Central memory CD8-positive, alpha-beta T cell (primary cell): ENCODE measurements around the gene TRIM61.
"Not testable (repeated sequence)": the region's sequence is repeated elsewhere in the genome, so short reads cannot be mapped to it uniquely, and the experiment has no call there.

Source experiments
- ATAC-seq: fragments of 150-1000 bp; cut with Tn5 transposase; replicated peaks from 2 replicates; pipeline ENCODE4 v1.10.0; 2022; ENCODE audit warnings: mild to moderate bottlenecking, moderate FRiP score, moderate number of reproducible peaks; ENCODE audit not compliant: poor library complexity, severe bottlenecking; ENCODE audit errors: extremely low read depth
- DNase-seq, 2 donors: peaks; one replicate each; pipeline ENCODE4 v3.0.0; 2021; ENCODE audit warnings: low spot score in 2 of 2
- H3K27ac Mint-ChIP-seq: one replicate; pipeline ENCODE4 v1.8.0; 2022; ENCODE audit warnings: low read depth, mild to moderate bottlenecking, moderate library complexity, mixed read lengths
- H3K27me3 Mint-ChIP-seq: one replicate; pipeline ENCODE4 v1.8.0; 2022; ENCODE audit warnings: mixed read lengths
- H3K36me3 Mint-ChIP-seq: one replicate; pipeline ENCODE4 v1.8.0; 2022; ENCODE audit warnings: mild to moderate bottlenecking, moderate library complexity, mixed read lengths; ENCODE audit not compliant: insufficient read depth
- H3K4me1 Mint-ChIP-seq: one replicate; pipeline ENCODE4 v1.8.0; 2022; ENCODE audit warnings: mixed read lengths
- H3K4me3 Mint-ChIP-seq: one replicate; pipeline ENCODE4 v1.8.0; 2022; ENCODE audit warnings: mild to moderate bottlenecking, moderate library complexity, mixed read lengths
- H3K9me3 Mint-ChIP-seq: one replicate; pipeline ENCODE4 v1.8.0; 2022; ENCODE audit warnings: mixed read lengths

The TRIM61 gene

GRCh38 chr4:164952551-164952950 is 24.9 kb downstream of the TRIM61 start:
- Mint-ChIP-seq H3K36me3 (peaks cover 4% of the 10 kb centered on the region), H3K4me3 (no peak overlapping the region), H3K27me3 (peaks cover 57% of the 10 kb centered on the region), H3K27ac (no peak overlapping the region), H3K9me3 (no peaks in the 10 kb centered on the region), H3K4me1 (peaks cover 11% of the 10 kb centered on the region)
- ATAC-seq, result no peak
- no peak for DNase-seq

DNA sequence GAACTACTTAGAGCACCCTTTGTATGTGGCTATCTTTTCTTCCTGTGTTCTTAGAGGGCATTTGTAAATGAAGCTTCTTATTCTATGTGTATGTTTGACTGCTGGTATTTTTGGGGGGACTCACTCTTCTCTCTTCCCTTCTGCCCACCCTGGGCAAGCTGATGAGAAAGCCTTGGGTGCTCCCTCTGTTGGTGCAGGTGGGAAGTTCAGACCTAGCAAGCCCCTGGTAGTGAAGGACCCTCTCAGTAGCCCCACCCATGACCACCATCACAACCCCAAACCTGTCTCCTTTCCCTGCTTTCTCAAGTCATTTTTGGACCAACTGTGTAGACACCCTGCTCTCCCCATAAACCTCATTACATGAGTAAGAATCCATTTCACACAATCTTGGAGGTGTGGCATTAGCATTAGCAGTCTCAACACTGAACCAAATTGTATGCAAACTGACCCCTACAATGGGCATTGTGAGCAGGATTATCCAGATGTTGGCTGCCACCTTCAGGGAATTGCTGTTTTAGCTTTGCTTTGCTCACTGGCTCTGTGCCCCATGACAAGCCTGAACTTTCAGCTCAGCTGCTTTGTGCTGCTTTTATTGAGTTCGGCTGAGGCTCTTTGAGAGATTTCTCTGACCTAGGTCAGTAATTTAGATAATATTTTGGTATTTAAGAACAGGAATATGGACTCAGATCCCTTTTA is 27.9 kb downstream of the TRIM61 start:
- H3K4me1 Mint-ChIP-seq, result no peaks in the 10 kb centered on the region

GRCh38 chr4:164948975-164949374 is 28.5 kb downstream of the TRIM61 start:
- Mint-ChIP-seq H3K36me3 (no peaks in the 10 kb centered on the region), H3K4me1 (no peaks in the 10 kb centered on the region), H3K27ac (no peak overlapping the region), H3K9me3 (no peaks in the 10 kb centered on the region), H3K4me3 (no peak overlapping the region), H3K27me3 (peaks cover 83% of the 10 kb centered on the region)
- DNase-seq, result no peak
- no peak for ATAC-seq

More for the DNA sequence above, 27.9 kb downstream of the TRIM61 start:
- no peak for ATAC-seq
- no peak overlapping the region for H3K4me3 Mint-ChIP-seq
- no peak for DNase-seq
- H3K27me3 Mint-ChIP-seq, result peaks cover 83% of the 10 kb centered on the region
- no peak overlapping the region for H3K27ac Mint-ChIP-seq
- no peaks in the 10 kb centered on the region for H3K36me3 Mint-ChIP-seq
- no peaks in the 10 kb centered on the region for H3K9me3 Mint-ChIP-seq

GRCh38 chr4:164948006-164948405 is 29.5 kb downstream of the TRIM61 start:
- H3K4me1 Mint-ChIP-seq, H3K27ac Mint-ChIP-seq, H3K4me3 Mint-ChIP-seq, H3K9me3 Mint-ChIP-seq, ATAC-seq, H3K36me3 Mint-ChIP-seq, DNase-seq: not testable (repeated sequence)
- peaks cover 81% of the 10 kb centered on the region for H3K27me3 Mint-ChIP-seq

DNA sequence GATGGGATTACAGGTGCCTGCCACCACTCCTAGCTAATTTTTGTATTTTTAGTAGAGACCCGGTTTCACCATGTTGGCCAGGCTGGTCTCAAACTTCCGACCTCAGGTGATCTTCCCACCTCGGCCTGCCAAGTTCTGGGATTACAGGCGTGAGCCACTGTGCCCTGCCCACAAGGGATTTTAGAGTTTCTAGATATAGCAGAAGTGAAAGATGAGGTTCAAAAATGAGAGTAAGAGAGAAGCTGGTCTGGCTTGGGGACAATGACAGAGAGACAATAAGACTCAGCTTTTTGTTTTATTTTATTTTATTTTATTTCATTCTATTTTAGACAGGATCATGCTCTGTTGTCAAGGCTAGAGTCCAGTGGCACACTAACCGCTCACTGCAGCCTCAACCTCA is 30.6 kb downstream of the TRIM61 start:
- no peaks in the 10 kb centered on the region for H3K4me1 Mint-ChIP-seq
- no peaks in the 10 kb centered on the region for H3K9me3 Mint-ChIP-seq
- peaks cover 80% of the 10 kb centered on the region for H3K27me3 Mint-ChIP-seq
- no peak overlapping the region for H3K4me3 Mint-ChIP-seq
- DNase-seq (no peak), ATAC-seq (no peak)
- H3K36me3 Mint-ChIP-seq, result no peaks in the 10 kb centered on the region
- no peak overlapping the region for H3K27ac Mint-ChIP-seq

DNA sequence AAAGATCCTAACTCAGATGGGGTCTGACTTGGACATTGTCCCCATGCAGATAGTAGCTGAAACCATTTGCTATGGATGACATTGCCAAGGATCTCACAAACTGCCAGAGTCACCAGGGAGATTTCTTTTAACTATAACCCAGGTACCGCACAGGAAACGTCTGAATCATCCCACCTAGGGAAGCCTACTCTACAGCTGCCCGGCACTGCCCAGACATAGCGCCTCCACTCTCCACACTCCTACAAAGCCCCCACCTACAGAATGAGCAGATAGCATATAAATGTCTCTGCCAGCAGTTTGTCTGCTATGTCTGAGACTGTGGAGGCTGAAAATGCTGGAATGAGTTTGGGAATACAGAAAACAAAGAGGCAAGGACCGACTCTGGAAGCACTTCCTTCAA is 32.3 kb downstream of the TRIM61 start:
- ATAC-seq, result no peak
- Mint-ChIP-seq H3K36me3 (no peaks in the 10 kb centered on the region), H3K4me1 (no peaks in the 10 kb centered on the region), H3K9me3 (no peaks in the 10 kb centered on the region), H3K4me3 (no peak overlapping the region), H3K27ac (no peak overlapping the region), H3K27me3 (peaks cover 80% of the 10 kb centered on the region)
- no peak for DNase-seq

GRCh38 chr4:164943192-164943591 is 34.3 kb downstream of the TRIM61 start:
- Mint-ChIP-seq H3K27me3 (peaks cover 80% of the 10 kb centered on the region), H3K4me1 (no peaks in the 10 kb centered on the region), H3K27ac (no peak overlapping the region), H3K4me3 (no peak overlapping the region), H3K9me3 (no peaks in the 10 kb centered on the region), H3K36me3 (no peaks in the 10 kb centered on the region)
- ATAC-seq (no peak), DNase-seq (no peak)

DNA sequence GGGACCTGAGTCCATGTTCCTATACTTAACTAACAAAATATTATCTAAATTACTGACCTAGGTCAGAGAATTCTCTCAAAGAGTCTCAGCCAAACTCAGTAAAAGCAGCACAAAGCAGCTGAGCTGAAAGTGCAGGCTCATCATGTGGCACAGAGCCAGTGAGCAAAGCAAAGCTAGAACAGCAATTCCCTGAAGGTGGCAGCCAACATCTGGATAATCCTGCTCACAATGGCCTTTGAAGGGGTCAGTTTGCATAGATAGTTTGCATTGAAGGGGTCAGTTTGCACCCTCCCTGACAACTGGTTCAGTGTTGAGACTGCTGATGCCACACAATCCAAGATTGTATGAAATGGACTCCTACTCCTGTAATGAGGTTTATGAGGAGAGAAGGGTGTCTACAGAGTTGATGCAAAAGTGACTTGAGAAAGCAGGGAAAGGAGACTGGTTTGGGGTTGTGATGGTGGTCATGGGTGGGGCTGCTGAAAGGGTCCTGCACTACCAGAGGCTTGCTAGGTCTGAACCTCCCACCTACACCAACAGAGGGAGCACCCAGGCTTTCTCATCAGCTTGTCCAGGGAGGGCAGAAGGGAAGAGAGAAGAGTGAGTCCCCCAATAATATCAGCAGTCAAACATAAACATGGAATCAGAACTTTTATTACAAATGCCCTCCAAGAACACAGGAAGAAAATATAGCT is 39.7 kb downstream of the TRIM61 start:
- no peak overlapping the region for H3K27ac Mint-ChIP-seq
- H3K27me3 Mint-ChIP-seq, result peaks cover 81% of the 10 kb centered on the region
- no peaks in the 10 kb centered on the region for H3K4me1 Mint-ChIP-seq
- DNase-seq (no peak), ATAC-seq (no peak)
- H3K36me3 Mint-ChIP-seq, result no peaks in the 10 kb centered on the region
- H3K4me3 Mint-ChIP-seq, result no peak overlapping the region
- H3K9me3 Mint-ChIP-seq, result no peaks in the 10 kb centered on the region

- not testable (repeated sequence) for H3K4me1 Mint-ChIP-seq, H3K9me3 Mint-ChIP-seq, DNase-seq, H3K27ac Mint-ChIP-seq, H3K4me3 Mint-ChIP-seq, ATAC-seq, H3K36me3 Mint-ChIP-seq
- H3K27me3 Mint-ChIP-seq, result peaks cover 64% of the 10 kb centered on the region
These were observed 41.4 kb downstream of the TRIM61 start for GRCh38 chr4:164935865-164936606.

DNA sequence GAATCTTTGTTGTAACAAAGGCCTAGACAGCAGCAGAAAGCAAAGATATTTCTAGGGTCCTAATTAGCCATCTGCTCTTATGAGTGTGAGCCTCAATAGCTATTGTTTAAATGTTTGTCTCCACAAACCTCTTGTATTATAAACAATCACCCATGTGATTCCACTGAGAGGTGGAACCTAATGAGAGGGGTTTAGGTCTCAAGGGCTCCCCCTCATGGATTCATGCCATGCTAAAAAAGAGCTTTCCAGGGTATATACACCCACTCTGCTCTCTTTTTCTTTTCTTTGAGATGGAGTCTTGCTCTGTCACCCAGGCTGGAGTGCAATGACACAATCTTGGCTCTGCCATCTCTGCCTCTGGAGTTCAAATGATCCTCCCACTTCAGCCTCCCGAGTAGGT is 42.1 kb downstream of the TRIM61 start:
- DNase-seq (no peak), ATAC-seq (no peak)
- Mint-ChIP-seq H3K4me3 (no peak overlapping the region), H3K9me3 (no peaks in the 10 kb centered on the region), H3K27ac (no peak overlapping the region), H3K27me3 (peaks cover 57% of the 10 kb centered on the region), H3K4me1 (no peaks in the 10 kb centered on the region), H3K36me3 (no peaks in the 10 kb centered on the region)

DNA sequence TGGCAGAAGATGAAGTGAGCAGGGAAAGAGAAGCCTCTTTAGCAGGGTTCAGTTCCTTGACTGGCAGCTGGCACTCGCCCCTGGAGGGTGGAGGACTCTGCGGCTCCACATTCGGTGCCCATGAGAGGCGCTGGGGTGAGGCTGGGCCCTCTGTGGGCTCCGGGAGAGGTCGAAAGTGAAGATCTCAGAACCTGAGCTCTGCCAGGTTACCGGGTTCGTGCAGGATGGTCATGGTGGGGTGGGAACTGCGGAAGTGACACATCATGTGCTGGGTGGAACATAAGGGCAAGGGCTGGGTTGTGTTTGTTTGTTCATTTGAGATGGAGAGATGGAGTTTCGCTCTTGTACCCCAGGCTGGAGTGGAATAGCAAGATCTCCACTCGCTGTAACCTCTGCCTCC is 44.2 kb downstream of the TRIM61 start:
- ATAC-seq, result no peak
- H3K36me3 Mint-ChIP-seq, result no peaks in the 10 kb centered on the region
- H3K27ac Mint-ChIP-seq, result no peak overlapping the region
- H3K27me3 Mint-ChIP-seq, result peaks cover 51% of the 10 kb centered on the region
- no peak overlapping the region for H3K4me3 Mint-ChIP-seq
- H3K9me3 Mint-ChIP-seq, result no peaks in the 10 kb centered on the region
- DNase-seq, result no peak
- H3K4me1 Mint-ChIP-seq, result no peaks in the 10 kb centered on the region

- no peaks in the 10 kb centered on the region for H3K9me3 Mint-ChIP-seq
- H3K36me3 Mint-ChIP-seq, result peaks cover 2% of the 10 kb centered on the region
- H3K4me3 Mint-ChIP-seq, result no peak overlapping the region
- peaks cover 37% of the 10 kb centered on the region for H3K27me3 Mint-ChIP-seq
- no peak for ATAC-seq
- DNase-seq, result no peak
- no peak overlapping the region for H3K27ac Mint-ChIP-seq
- H3K4me1 Mint-ChIP-seq, result no peaks in the 10 kb centered on the region
These were observed 45.7 kb downstream of the TRIM61 start for GRCh38 chr4:164931551-164932324.
